Small intestine (tissue), 7 donors: ENCODE data around the gene UQCRC1. TPM values are rescaled to one million over a fixed set of nuclear protein-coding genes. Genes with fewer than 3 reads are reported as not detected.
A peak's percentile ranks its signal among the peaks of the same experiment; 100 is the strongest.

Experiments used
- DNase-seq, 2 donors: peaks; one replicate each; pipeline versions ENCODE4 v3.0.0 to v3.0.0-alpha.2; 2013
- FAIRE-seq: peaks from 2 replicates; lab custom pipeline; 2012; peaks lifted over from hg19 to GRCh38; lab: Jason Lieb, UNC
- H3K27ac ChIP-seq, 3 donors: one replicate each; pipeline ENCODE4 v1.5.1; 2013; ENCODE audit warnings: low read length in 2 of 3, mild to moderate bottlenecking in 2 of 3, control low read depth in 1 of 3, inconsistent platforms in 1 of 3, low read depth in 1 of 3, moderate library complexity in 1 of 3
- H3K27me3 ChIP-seq, 3 donors: one replicate each; pipeline ENCODE4 v1.6.1; 2013; ENCODE audit warnings: low read length in 3 of 3, inconsistent platforms in 1 of 3; ENCODE audit not compliant: control insufficient read depth in 3 of 3, insufficient read depth in 3 of 3
- H3K36me3 ChIP-seq, 3 donors: one replicate each; pipeline ENCODE4 v1.6.1; 2013; ENCODE audit warnings: low read length in 3 of 3, inconsistent platforms in 1 of 3, low read depth in 1 of 3, mild to moderate bottlenecking in 1 of 3, moderate library complexity in 1 of 3; ENCODE audit not compliant: control insufficient read depth in 3 of 3, insufficient read depth in 2 of 3
- H3K4me1 ChIP-seq, 3 donors: one replicate each; pipeline ENCODE4 v1.6.1; 2013; ENCODE audit warnings: low read length in 2 of 3, inconsistent platforms in 1 of 3, low read depth in 1 of 3, mild to moderate bottlenecking in 1 of 3, moderate library complexity in 1 of 3; ENCODE audit not compliant: control insufficient read depth in 3 of 3, insufficient read depth in 2 of 3
- H3K4me3 ChIP-seq, 3 donors: one replicate each; pipeline ENCODE4 v1.5.1; 2013; ENCODE audit warnings: low read length in 3 of 3, control low read depth in 1 of 3, inconsistent platforms in 1 of 3, low read depth in 1 of 3, mild to moderate bottlenecking in 1 of 3, moderate library complexity in 1 of 3
- H3K9me3 ChIP-seq, 2 donors: one replicate each; pipeline ENCODE4 v1.6.1; 2013; ENCODE audit warnings: low read depth in 1 of 2, low read length in 1 of 2; ENCODE audit not compliant: control insufficient read depth in 2 of 2, insufficient read depth in 1 of 2
- WGBS, 3 donors: extraction: QIAGEN DNeasy Blood & Tissue Kit; methylation state at CpG; one replicate each; pipeline ENCODE4 v1.1.7; 2013; 5-methylcytosine and 5-hydroxymethylcytosine counted together
- polyA plus RNA-seq, 4 donors: library from polyadenylated mRNA; stranded (reverse) in 3 of 4; unstranded in 1 of 4; fragments of 200-250 nt in 3 of 4; fragments of 120-200 nt in 1 of 4; gene quantifications; one replicate each; pipeline versions ENCODE4 v1.2.1 to v1.2.3, GENCODE V29; 2013
- donor health status: healthy with polysubstance abuse.
- donor health status: control.
- donor health status: control.
- donor health status: Bipolar disorder and iron deficiency.
- donor health status: healthy.

Gene UQCRC1
- polyA plus RNA-seq, 4 donors, result 291 to 692 (median 452) TPM

DNA sequence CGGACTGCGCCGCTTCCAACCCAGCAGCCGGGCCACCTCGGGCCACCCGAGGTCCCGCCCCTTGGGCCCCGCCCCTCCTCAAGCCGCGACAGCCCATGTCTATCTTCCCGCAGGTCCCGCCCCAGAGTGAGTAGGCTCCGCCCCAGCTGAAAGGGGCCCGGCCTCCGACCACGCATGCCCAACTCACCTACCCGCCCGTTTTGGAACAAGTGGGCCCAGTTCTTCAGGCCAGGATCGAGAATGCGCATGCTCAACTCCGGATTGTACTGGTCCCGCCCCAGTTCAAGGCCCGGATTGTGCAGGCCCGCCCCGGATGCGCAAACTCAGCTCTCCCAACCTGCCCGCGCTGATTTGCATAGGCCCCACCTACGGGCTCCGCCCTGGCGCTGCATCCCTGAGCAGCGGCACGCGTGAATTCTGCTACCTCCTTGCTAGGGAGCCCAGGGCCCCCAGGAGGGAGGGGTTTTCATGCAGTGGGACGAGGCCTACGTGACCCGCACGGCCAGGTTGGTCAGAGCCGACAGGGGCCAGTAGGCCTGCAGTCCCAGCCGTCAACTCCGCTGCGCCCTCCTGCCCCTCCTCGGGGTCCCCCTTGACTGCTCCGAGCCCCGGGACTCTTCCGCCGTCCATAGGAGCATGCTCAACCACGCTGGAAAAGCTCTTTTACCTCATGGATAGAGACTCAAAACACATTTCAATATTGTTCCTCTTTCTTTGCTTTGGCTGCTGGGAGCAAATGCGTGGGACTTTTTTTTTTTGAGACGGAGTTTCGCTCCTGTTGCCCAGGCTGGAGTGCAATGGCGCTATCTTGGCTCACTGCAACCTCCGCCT is 52.4 kb downstream of the UQCRC1 start, which contains the start of gene PFKFB4:
Gene PFKFB4 (minus strand): TSS at position 8 of the 831 bp plus-strand sequence. CDS start 26 bp downstream, outside the sequence.
- FAIRE-seq, result no peak
- Histone ChIP-seq H3K4me3 (peak within 1 kb of the TSS; percentile 51 to 84 (median 71)), H3K9me3 (no peaks in the 10 kb centered on the region), H3K27ac (peak within 1 kb of the TSS; percentile 51 to 72 (median 71)), H3K27me3 (no peaks in the 10 kb centered on the region), H3K4me1 (peaks cover 0 to 57% (median 2%) of the 10 kb centered on the region in 3 donors), H3K36me3 (peaks cover 0 to 4% (median 0%) of the 10 kb centered on the region in 3 donors)
- DNase-seq, result peak; percentile 100
- 1% methylated on average over 47 to 53 of the region's 53 CpGs for WGBS, 3 donors

GRCh38 chr3:48555949-48556795 is 53.3 kb downstream of the UQCRC1 start:
- no peak for FAIRE-seq

DNA sequence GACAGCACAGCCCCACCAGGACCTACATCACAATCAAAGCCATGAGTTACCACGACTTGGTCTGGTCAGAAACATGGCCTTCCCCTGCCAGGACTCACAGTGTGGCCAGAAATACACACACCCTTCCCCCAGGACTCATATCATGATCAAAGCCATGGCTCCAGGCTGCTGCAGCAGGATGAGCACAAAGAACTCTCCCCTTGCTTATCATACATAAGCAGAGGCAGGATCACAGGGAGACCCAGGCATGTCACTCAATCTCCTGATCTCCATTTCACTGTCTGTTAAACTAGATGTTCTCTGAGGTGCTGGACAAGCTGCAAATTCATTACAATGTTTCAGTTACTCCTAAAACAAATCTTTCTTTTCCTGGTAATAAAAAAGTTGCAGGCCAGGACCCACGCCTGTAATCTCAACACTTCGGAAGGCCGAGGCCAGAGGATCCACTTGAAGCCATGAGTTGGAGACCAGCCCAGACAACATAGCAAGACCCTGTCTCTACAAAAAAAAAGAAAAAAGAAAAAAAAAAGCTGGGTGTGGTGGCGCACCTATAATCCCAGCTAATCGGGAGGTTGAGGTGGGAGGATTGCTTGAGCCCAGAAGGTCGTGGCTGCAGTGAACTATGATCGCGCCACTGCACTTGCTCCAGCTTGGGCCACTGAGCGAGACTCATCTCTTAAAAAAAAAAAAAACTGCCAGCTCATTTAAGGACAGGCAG is 54.1 kb downstream of the UQCRC1 start:
- FAIRE-seq (no peak), DNase-seq (peak in 1 of 2 donors; percentile 55)
- no peaks in the 10 kb centered on the region for H3K27me3 ChIP-seq
- peaks cover 0 to 53% (median 2%) of the 10 kb centered on the region in 3 donors for H3K4me1 ChIP-seq
- H3K27ac ChIP-seq, result peak overlapping the region; percentile 13 to 72 (median 71)
- H3K36me3 ChIP-seq, result peaks cover 0 to 11% (median 0%) of the 10 kb centered on the region in 3 donors
- no peaks in the 10 kb centered on the region for H3K9me3 ChIP-seq
- 30 to 64% (median 36%) methylated on average over 10 of the region's 10 CpGs for WGBS, 3 donors
- H3K4me3 ChIP-seq, result peak overlapping the region in 2 of 3 donors; percentile 71 to 84

More at GRCh38 chr3:48555949-48556795, 53.3 kb downstream of the UQCRC1 start:
- Histone ChIP-seq H3K27ac (peak overlapping the region; percentile 13 to 72 (median 71)), H3K9me3 (no peaks in the 10 kb centered on the region), H3K27me3 (no peaks in the 10 kb centered on the region), H3K36me3 (peaks cover 0 to 7% (median 0%) of the 10 kb centered on the region in 3 donors), H3K4me1 (peaks cover 0 to 60% (median 2%) of the 10 kb centered on the region in 3 donors), H3K4me3 (peak overlapping the region; percentile 51 to 84 (median 71))
- 4 to 14% (median 13%) methylated on average over 24 to 29 of the region's 29 CpGs for WGBS, 3 donors
- DNase-seq, result peak in 1 of 2 donors; percentile 19

GRCh38 chr3:48553886-48554845 is 55.3 kb downstream of the UQCRC1 start:
- Histone ChIP-seq H3K27me3 (no peaks in the 10 kb centered on the region), H3K9me3 (no peaks in the 10 kb centered on the region), H3K4me1 (peaks cover 0 to 51% (median 2%) of the 10 kb centered on the region in 3 donors), H3K27ac (peak overlapping the region; percentile 6 to 75 (median 62)), H3K4me3 (no peak overlapping the region), H3K36me3 (peaks cover 0 to 22% (median 0%) of the 10 kb centered on the region in 3 donors)
- DNase-seq (peak in 1 of 2 donors; percentile 20), FAIRE-seq (no peak)
- WGBS, 3 donors, result 49 to 79% (median 49%) methylated on average over 14 of the region's 14 CpGs

GRCh38 chr3:48553361-48553760 is 56.1 kb downstream of the UQCRC1 start:
- WGBS, 3 donors, result 64 to 78% (median 74%) methylated on average over 5 of the region's 5 CpGs
- H3K27me3 ChIP-seq, result no peaks in the 10 kb centered on the region
- H3K36me3 ChIP-seq, result peaks cover 0 to 30% (median 0%) of the 10 kb centered on the region in 3 donors
- H3K27ac ChIP-seq, result peak overlapping the region; percentile 42 to 75 (median 62)
- H3K4me1 ChIP-seq, result peaks cover 0 to 51% (median 2%) of the 10 kb centered on the region in 3 donors
- FAIRE-seq, result no peak
- no peak for DNase-seq
- no peak overlapping the region for H3K4me3 ChIP-seq
- no peaks in the 10 kb centered on the region for H3K9me3 ChIP-seq

DNA sequence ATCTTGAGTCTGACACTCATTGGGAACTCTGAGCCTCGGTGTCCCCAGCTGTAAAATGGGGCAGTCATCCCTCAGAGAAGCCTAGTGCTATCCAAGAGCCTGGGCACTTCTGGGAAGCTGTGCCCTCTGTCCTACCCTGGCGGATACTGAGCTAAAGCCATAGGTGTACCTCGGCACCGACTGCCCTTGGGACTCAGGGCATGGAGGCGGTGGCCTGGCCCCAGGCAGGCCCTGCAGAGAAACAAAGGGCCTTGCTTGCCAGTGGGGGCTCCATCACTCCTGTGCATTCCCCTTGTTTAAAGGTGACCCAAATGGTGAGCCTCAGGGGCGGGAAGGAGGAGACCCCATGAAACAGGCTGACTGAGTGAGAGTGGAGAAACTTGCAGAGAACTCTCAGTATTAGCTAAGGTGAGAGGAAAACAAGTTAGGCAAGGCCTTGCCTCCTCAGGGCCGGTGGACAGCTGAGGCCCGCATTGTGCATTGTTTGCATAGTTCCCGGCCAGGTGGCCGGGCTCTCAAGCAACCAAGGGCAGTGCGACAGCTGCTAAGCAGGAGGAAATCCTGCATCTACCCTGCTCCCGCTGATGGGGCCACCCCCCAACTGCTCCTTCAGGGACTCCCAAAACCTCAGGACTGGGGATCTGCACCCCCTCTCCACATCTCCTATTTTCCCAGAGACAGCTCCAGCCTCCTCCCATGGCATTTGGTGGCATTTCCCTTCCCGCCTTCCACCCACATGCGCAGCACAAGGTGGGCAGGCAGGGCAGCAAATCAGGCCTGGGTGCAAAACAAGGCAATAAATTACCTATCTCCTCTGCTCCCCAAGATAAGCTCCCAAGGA is 57.1 kb downstream of the UQCRC1 start:
- Histone ChIP-seq H3K4me1 (peaks cover 0 to 48% (median 2%) of the 10 kb centered on the region in 3 donors), H3K27ac (peak overlapping the region; percentile 2 to 75 (median 17)), H3K4me3 (no peak overlapping the region), H3K36me3 (peaks cover 0 to 40% (median 0%) of the 10 kb centered on the region in 3 donors), H3K9me3 (no peaks in the 10 kb centered on the region), H3K27me3 (no peaks in the 10 kb centered on the region)
- FAIRE-seq (no peak), DNase-seq (peak in 1 of 2 donors; percentile 69)
- WGBS, 3 donors, result 31 to 64% (median 50%) methylated on average over 14 of the region's 14 CpGs
